ENCODE measurements around the gene RPS6KC1.

DNA sequence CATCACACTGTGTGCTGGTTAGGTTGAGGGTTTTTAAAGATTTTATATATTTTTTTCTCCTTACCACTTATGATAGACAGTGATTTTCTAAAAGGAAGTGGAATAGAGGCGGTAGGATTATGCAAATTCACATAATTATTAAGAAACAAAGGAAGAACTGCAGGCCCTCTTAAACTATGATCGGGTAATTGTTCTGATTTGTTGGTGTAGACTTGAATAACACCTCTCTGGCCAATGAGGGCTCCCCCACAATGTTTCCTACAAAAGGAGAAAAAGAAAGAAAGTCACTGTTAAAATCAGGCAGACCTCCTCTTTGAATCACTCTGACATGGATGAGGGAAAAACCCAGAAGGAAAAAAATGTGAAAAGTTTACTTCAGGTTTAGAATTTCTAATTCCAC, 241.6 kb downstream of the RPS6KC1 start:
- TF ChIP-seq, protein P1, sequence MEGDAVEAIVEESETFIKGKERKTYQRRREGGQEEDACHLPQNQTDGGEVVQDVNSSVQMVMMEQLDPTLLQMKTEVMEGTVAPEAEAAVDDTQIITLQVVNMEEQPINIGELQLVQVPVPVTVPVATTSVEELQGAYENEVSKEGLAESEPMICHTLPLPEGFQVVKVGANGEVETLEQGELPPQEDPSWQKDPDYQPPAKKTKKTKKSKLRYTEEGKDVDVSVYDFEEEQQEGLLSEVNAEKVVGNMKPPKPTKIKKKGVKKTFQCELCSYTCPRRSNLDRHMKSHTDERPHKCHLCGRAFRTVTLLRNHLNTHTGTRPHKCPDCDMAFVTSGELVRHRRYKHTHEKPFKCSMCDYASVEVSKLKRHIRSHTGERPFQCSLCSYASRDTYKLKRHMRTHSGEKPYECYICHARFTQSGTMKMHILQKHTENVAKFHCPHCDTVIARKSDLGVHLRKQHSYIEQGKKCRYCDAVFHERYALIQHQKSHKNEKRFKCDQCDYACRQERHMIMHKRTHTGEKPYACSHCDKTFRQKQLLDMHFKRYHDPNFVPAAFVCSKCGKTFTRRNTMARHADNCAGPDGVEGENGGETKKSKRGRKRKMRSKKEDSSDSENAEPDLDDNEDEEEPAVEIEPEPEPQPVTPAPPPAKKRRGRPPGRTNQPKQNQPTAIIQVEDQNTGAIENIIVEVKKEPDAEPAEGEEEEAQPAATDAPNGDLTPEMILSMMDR (IDR thresholded peaks at IDR 0.05), result no peak
- TF ChIP-seq POLR2A (IDR thresholded peaks at IDR 0.05) (no peak), EP300 (IDR thresholded peaks at IDR 0.05) (no peak)

Measured in tibial nerve (tissue), 4 donors.